GM12864 (cell line): ENCODE measurements around the gene LGMN.

Source experiments
- DNase-seq: peaks from one replicate; pipeline ENCODE4 v3.0.0-alpha.2; 2011; ENCODE audit warnings: low read depth
- H3K4me3 ChIP-seq: 2 replicates; pipeline ENCODE4 v1.5.1; 2011; ENCODE audit warnings: mild to moderate bottlenecking, low read depth, low read length, control low read depth
- CTCF ChIP-seq: IDR thresholded peaks from 2 replicates; pipeline ENCODE4 v1.5.1; 2011; ENCODE audit warnings: low read depth, mild to moderate bottlenecking, moderate library complexity, low read length, control low read depth, inconsistent platforms; ENCODE audit errors: missing control alignments

LGMN gene

DNA sequence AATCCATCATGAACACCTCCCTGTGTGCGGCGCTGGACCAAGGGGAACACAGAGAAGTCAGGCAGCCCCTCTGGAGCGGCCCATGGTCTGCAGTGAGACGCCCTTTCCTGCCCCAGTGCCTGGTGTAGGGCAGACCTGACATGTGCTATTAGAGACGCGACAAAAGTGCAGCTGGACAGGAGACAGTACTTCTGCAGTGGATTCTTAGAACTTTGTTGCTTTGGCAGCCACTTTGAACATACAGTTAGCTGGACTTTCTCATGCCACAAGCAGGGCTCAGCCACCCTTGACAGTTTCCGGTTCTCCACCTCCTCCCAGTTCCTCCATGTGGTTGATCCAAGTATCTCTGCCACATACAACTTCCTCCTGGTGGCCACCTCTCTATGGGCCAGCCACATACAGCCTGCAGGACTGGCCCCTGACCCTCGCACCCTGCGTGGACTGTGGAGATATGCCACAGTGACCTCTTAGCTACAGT, 45.9 kb downstream of the LGMN start:
- H3K4me3 ChIP-seq: no peak overlapping the region
- peak; percentile 49 for DNase-seq
- TF ChIP-seq CTCF: peak; percentile 8

DNA sequence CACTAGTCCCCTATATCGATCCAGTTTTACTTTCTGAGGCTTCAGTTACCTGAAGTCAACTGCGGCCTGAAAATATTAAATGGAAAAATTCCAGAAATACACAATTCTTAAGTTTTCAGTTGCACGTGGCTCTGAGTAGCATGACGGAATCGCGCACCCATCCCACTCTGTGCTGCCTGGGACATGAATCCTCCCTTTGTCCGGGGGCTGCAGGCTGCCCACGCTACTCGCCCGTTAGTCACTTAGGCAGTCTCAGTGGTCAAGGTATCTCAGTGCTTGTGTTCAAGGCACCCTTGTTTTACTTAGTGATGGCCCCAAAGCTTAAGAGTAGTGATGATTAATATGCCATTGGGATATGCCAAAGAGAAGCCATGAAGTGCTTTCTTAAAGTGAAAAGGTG, 46.6 kb downstream of the LGMN start:
- H3K4me3 ChIP-seq: no peak overlapping the region
- no peak for DNase-seq
- TF ChIP-seq CTCF: no peak

- no peak for DNase-seq
- H3K4me3 ChIP-seq: no peak overlapping the region
- no peak for TF ChIP-seq CTCF
Measured at GRCh38 chr14:92698393-92698792, 50.0 kb downstream of the LGMN start.

- H3K4me3 ChIP-seq: no peak overlapping the region
- DNase-seq: no peak
- TF ChIP-seq CTCF: no peak
Measured at GRCh38 chr14:92696366-92696765, 52.1 kb downstream of the LGMN start.

DNA sequence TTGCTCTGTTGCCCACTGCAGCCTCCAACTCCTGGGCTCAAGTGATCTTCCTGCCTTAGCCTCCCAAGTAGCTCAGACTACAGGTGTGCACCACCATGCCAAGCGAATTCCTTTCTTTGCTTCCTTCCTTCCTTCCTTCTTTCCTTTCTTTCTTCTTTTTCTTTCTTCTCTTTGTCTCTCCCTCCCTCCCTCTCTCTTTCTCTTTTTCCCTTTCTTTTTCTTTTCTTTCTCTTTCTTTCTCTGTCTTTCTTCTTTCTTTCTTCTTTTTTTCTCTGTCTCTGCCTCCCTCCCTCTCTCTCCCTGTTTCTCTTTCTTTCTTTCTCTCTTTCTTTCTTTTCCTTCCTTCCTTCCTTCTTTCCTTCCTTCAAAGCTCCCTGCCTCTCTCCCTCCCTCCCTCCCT, 52.9 kb downstream of the LGMN start:
- no peak for TF ChIP-seq CTCF

DNA sequence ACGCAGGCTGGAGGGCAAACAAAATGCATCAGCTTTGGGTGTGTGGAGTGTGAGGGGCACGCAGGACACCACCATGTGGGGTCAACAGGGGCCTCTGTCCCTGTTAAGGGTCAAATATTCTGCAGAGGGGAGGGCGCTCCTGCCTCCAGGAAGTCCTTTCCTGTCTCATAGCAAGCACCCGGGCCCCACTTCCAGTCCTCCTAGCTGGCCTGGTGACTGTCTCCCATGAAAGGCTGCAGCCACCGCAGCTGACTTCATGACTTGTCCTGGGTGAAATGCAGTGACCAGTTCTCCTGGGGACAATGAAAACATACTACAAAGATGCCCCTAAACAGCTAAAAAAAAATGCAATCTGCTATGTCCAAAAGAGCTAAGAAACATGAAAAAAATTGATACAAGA, 53.6 kb downstream of the LGMN start:
- no peak for TF ChIP-seq CTCF
- no peak overlapping the region for H3K4me3 ChIP-seq
- no peak for DNase-seq

More for the DNA sequence above, 52.9 kb downstream of the LGMN start:
- no peak overlapping the region for H3K4me3 ChIP-seq
- no peak for DNase-seq

DNA sequence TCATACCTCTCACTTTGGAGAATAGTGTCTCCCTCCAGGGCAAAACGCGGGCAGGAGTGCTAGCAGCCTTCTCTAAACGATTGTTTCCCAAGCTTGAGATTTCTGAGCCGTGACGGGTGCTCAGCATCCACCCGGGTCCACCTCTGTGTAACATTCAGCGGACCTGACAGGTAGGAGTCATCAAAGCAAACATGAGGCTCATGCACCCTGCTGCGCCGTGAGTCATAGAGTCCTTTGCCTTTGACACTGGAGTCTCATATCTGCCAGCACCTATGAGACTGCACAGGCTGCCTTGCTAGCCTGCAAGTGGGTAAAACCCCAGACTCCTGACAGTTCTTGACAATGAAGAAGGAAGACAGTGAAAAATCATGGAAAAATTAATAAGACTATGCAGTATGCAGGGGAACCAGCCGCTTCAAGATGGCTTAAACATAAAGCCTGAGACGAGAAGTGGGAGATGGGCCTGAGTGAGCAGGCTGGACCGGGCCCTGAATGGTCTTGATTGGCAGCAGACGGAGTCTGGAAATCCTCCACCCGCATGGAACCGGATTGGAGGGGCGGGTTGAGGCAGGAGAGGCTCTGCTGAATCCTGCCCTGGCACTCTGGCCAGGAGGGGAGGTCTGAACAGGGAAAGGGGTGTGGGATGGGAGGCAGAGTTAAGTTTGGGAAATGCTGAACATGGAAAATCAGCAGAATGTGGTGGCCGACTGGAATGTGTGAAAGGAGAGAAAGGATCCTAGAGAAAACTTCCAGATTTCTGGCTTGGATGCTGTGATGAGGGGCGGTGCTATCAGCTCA, 54.2 kb downstream of the LGMN start:
- H3K4me3 ChIP-seq: no peak overlapping the region
- DNase-seq: no peak
- TF ChIP-seq CTCF: no peak
